Measurements from ENCODE around the gene CNTN4.

DNA sequence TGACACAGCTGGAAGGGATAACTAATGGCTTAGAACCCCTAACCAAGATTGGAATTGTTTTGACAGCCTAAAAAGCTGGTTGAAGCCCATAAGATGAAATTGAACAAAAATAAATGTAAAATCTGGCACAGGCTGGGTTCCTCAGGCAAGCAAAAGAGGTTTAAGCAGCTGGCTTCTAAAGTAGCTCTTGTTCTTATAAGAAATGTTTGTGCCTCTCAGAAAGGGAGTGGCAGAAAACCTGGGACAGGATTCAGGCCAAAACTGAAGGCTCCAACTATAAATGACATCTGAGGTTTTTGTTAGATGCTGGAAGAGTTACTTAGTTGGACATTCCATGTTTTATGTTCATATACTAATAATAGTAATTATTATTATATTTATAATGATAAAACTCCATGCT is 378.3 kb downstream of the CNTN4 start:
- TF ChIP-seq, protein P1, sequence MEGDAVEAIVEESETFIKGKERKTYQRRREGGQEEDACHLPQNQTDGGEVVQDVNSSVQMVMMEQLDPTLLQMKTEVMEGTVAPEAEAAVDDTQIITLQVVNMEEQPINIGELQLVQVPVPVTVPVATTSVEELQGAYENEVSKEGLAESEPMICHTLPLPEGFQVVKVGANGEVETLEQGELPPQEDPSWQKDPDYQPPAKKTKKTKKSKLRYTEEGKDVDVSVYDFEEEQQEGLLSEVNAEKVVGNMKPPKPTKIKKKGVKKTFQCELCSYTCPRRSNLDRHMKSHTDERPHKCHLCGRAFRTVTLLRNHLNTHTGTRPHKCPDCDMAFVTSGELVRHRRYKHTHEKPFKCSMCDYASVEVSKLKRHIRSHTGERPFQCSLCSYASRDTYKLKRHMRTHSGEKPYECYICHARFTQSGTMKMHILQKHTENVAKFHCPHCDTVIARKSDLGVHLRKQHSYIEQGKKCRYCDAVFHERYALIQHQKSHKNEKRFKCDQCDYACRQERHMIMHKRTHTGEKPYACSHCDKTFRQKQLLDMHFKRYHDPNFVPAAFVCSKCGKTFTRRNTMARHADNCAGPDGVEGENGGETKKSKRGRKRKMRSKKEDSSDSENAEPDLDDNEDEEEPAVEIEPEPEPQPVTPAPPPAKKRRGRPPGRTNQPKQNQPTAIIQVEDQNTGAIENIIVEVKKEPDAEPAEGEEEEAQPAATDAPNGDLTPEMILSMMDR (optimal IDR thresholded peaks at IDR 0.05 in 1 of 3, IDR thresholded peaks at IDR 0.05 in 1 of 3, conservative IDR thresholded peaks at IDR 0.05 in 1 of 3; ENCODE audit: extremely low read depth in 1 of 3, insufficient read depth in 2 of 3, low read length in 3 of 3), result no peak
- no peak for TF ChIP-seq EZH2 (IDR thresholded peaks at IDR 0.05; ENCODE audit: low read length)

Measured in keratinocyte (primary cell).